Endothelial cell of hepatic sinusoid (primary cell): ENCODE results near the gene DDX41.
"Not testable (repeated sequence)": the region's sequence is repeated elsewhere in the genome, so short reads cannot be mapped to it uniquely, and the experiment has no call there.

ENCODE experiments used
- in situ Hi-C: cut with HindIII; loops from 2 replicates; pipeline ENCODE4 v1.10.0; 2017; ENCODE audit warnings: low sequenced_read_pairs

DDX41 gene

DNA sequence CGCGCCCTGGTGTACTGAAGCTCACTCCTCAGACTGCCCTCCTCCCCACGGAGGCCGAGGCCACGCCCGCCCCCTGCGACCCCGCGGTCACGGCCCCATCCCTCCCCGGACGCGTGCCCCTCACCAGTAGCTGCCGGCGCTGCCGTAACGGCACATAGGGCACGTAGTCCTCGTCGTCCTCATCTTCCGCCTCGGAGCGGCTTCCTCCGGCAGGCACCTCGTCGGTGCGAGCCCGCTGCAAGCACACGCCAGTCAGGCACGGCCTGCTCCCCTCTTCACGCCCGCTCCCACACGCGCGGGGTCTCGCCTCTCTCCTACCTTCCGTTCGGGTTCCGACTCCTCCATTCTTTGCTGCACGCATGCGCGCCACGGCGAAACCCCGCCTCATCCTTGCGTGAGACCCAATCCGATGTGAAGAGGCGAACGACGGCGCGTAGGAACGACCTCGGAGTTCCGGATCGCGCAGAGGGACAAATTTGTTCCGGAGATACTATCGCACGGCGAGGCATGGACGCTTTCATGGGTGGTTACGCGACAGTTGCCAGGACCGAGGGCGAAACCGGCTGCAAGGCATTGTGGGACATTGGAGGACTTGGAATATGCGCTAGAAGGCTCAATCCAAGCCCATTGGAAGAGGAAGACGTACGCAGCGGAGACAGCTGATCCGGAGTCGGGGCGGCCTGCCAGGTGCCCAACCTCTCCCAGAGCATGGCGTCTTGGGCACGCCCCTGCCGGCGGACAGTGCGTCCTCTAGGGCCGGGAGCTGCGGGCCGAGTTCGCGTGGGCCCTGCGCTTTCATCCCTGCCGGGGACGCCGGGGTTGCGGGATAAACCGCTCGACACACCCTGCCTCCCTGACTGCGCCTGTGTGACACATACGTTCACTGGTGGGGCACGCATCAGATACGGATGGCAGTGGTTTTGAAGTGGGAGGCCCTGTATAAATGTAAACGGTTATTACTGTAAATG lies at the start of gene DDX41:
TSS of gene DDX41 (minus strand) at position 361 of the 968 bp plus-strand sequence. CDS start at position 345, 16 bp downstream.
- in situ Hi-C loops = no loop called here

DNA sequence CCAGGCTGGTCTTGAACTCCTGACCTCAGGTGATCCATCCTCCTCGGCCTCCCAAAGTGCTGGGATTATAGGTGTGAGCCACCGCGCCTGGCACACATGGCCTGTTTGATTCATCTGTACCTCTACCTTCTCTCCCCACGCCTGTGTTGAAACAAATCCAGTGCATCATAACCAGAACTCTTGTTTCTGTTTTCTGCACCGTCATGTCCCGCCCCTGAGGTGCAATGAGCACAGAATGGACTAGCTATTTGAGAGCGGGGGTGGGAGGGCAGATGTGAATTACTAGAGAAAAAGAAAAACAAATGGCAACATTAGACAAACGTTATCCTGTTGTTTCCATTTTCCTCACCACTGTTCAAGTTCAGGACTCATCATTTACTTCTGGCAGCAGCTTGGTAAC lies 48.3 kb upstream of the DDX41 start:
- in situ Hi-C loops = no loop called here

DNA sequence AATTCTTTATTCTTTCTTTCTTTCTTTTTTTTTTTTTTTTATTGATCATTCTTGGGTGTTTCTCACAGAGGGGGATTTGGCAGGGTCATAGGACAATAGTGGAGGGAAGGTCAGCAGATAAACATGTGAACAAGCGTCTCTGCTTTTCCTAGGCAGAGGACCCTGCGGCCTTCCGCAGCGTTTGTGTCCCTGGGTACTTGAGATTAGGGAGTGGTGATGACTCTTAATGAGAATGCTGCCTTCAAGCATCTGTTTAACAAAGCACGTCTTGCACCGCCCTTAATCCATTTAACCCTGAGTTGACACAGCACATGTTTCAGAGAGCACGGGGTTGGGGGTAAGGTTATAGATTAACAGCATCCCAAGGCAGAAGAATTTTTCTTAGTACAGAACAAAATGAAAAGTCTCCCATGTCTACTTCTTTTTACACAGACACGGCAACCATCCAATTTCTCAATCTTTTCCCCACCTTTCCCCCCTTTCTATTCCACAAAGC lies 42.7 kb upstream of the DDX41 start:
- in situ Hi-C loops = not testable (repeated sequence)

DNA sequence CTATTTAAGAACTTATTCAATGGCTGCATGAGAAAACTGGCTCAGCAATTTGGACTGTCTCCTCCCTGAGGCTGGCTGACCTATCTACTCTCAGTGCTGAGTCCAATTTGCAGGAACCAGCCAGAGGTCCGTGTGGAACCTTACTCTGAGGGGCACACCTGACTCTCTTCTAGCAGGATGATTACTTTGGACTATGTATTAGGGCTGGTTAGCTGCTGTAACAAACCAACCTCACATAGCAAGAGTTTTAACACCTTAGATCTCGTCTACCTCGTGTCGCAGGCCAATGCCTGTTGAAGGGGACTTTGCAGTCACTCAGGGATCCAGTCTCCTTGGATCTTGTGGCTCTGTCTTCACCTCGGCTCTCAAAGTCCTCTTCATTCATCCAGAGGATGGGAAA lies 41.0 kb upstream of the DDX41 start:
- in situ Hi-C loops = no loop called here

DNA sequence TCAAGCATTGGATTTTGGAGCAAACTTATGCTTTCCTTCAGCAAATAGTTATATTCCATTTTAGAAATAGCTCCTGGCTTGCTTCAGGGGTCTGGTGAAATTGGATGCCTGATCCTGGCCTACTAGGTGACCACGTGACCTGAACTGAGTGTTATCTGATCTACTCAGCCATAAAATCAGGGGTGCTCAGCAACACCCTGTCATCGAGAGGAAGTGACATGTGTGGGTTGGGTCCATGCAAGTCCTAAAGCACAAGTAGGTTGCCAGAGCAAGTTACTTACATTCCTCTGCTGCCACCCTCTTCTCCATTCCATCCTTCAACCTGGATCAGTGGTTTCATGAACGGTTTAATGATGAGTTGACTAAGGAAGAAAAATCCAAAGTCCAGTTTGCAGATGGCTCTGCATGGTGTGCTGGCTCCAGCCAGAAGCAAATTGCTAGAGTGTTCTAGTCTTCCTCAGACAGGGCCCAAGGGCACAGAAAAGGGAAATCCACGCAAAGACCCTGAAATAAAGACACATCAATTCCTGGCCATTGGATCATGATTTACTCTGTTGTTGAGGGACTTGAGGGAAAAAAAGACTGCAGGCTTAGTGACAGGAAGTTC lies 40.4 kb upstream of the DDX41 start:
- in situ Hi-C loops = no loop called here

DNA sequence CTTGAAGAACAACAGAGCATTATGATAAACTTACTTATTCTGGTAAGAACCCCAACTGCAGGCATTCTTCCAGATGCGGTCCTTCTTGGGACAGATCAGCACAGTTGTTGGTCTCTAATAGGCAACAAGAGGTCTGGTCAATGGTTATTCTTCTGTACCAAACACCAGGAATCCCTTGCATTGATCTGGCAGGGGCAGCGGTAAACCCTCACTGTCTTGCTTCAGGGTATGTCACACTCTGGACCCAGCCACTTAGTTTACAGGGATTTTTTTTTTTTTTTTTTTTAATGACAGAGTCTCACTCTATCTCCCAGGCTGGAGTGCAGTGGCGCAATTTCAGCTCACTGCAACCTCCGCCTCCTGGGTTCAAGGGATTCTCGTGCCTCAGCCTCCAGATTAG lies 38.9 kb upstream of the DDX41 start:
- in situ Hi-C loops = no loop called here

DNA sequence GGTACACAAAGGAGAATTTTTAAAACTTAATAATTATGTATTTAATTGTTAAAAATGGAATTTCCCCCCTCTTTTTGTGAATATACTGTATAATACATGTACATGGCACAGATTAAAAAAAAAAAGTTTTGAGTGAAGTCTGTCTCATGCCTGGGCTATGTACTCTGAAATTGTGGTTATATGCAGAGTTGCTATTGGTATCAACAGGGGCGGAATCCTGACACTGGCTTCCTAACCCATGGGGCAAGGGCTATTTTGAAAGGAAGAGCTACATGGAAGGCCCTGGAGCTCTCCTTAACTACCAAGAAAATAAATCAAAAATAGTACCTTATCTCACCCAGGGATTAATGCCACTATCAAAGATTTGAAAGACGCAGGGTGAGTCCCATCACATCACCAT lies 38.5 kb upstream of the DDX41 start:
- in situ Hi-C loops = no loop called here

DNA sequence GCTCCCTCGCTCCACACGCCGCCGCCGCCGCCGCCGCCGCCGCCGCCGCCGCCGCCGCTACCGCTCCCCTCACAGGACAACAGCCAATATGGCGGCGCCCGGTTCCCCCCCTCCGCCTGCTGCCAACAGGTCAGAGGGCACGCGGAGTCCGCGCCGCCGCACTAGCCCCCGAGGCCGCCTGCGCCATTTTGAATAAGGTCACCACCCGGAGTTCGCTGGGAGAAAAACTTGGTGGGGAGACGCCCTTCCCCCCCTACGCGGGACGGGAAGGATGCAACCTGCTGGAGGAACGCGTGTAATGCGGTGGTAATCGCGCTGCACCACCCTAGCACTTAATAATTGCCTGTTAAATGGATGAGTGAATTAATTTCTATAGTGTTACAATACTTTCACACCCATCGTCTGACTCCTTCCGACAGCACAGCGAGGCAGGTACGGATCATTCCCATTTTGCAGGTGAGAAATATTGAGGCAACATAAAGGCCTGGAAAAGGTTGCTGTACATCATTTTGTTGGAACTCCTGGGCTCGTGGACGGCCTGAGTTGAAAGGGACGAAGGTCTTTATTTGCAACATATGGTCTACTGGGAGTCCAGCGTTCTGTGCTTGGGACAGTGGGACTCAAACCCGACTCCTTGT lies 37.8 kb upstream of the DDX41 start, which contains the start of gene FAM193B:
TSS of gene FAM193B (minus strand) at position 90 of the 638 bp plus-strand sequence. CDS start 105 bp downstream, outside the sequence.
- in situ Hi-C loops = loop anchor here (5.0 kb wide), 2 partner anchors 38 to 107 kb away; partner anchors contain the start of genes PRR7 and TMED9

DNA sequence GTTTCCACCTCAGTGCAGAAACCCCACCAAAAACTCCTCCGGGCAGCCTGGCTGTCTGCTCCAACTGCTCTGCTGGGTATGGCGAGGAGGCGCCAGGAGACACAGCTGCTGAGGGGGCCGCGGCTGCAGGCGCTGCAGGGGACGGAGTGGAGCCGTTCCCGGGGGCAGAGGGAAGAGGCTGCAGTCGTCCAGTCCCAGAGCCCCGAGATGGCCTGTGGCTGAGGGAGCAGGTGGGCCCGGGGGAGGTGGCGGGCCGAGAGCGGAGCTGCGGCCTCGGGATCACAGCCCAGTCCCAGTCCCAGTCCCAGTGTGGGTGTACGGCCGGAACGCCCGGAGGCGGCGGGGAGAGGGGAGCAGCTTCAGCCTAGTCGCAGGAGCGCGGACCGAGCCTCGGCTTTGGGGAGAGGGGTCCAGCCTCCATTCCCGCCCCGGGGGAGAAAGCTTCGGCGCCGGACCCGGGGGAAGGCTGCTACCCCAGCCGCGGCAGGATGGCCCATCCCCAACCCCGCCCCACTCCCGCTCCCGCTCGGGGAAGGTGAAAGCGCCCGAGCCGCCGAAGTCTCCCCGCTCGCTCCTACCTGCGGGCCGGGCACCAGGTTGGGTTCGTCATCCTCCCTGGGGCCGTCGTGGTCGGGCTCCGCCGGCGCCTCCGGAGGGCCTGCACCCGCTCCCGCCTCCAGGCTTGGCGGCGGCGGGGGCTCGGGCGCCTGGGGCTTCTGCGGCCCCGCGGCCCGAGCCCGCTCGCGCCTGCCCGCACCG lies 37.1 kb upstream of the DDX41 start:
- in situ Hi-C loops = loop anchor here (5.0 kb wide), 2 partner anchors 38 to 107 kb away; partner anchors contain the start of genes PRR7 and TMED9

DNA sequence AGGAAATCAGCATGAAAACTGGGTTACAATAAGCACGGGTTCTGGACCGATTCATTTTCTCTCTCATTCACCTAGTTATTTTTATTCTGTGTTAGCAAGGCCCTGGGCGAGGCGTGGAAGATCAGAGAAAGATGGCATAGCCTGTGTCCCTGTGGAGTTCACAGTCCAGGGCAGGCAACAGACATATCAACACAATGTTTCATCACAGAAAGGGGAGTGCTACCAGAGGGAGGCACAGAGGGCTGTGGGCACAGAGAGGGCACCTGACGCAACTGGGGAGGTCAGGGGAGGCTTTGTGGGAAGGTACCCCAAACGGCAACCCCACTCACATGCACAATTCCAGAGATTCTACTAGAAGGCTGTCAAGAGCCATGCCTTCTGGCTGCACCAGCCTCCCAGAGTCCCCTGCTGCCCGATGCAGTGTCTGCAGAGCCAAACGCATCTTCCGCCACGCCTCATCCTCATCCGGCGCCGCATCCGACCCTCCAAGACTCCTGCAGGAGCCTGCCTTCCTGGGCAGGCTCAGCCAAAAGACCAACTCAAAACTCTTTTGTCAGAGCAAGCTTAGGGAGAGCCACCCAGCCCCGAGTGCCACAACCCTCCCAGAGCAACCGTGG lies 36.2 kb upstream of the DDX41 start:
- in situ Hi-C loops = loop anchor here (5.0 kb wide), 2 partner anchors 39 to 106 kb away; partner anchors contain the start of genes PRR7 and TMED9

DNA sequence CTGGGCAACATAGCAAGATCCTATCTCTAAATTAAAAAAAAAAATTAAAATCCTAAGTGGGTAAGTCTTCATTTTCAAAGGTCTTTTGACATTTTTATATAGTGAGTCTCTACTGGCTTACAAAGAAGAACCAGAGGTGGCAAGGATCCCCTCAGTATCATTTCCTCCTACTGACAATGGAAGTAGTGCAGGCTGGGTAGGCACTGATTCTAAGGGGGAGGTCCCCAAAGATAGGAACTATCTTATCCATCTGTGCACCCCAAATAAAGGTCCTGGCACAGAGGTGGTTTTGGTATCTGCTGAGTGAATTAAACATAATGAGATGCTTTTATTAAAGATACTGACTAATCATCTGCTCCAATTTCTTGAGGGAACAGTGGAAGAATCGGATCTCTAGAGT lies 33.4 kb upstream of the DDX41 start:
- in situ Hi-C loops = loop anchor here (5.0 kb wide), 2 partner anchors 42 to 103 kb away; partner anchors contain the start of genes PRR7 and TMED9

DNA sequence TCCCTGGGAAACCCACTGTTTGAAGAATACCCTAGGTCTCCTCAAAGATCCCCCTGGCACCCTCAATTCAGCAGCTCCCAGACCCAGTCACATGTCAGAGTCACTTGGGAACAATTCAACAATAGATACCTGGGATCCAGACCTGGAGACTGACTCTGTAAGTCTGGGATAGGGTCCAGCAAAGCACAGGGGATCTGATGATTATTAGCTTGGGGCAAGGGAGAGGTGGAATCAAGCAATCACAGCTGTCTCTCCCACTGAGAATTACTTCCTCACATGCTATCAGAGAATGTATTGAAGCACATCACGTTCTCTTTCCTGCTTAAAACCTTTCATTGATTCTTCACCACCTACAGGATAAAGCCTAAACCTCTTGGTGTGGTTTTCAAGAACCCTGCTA lies 31.7 kb upstream of the DDX41 start:
- in situ Hi-C loops = no loop called here

DNA sequence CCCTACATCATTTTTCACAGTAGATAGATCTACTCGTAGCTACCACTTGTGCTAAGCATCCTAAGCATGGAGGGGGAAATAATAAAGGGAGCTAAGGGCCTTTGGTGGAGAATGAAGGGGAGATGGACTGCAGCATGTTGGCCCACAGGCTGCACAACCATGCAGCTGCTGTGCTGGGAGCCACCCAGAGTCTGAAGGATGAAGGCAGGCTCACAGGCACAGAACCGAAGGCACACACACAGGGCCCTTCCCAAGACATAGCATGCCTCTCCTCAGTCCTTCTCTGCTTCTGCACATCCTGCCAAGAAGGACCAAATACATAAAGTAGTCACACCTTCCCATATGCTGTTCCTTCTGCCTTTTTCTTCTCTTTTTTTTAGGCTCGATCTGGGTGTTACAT lies 31.0 kb upstream of the DDX41 start:
- in situ Hi-C loops = no loop called here

DNA sequence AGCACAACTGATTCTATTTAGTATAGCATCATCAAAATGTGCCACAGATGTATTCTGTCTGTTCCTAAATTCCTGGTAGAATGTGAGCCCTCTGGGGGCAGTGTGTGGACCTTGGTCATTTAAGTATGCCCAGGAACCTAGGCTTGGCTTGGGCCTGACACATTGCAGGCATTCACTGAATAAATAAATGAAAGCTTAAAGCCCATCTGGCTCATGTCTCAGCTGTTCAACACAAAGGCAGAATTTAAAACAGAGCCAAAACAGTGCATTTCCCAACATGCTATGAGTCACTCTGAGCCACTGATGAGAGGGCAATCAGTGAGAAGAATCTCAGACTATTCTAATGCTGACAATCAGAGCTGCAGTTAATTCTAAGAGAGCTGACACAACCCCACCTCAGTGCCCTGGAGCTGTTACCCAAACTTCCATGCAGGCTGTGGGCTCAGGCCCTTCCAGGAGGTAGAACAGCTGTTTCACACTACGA lies 29.5 kb upstream of the DDX41 start:
- in situ Hi-C loops = no loop called here

DNA sequence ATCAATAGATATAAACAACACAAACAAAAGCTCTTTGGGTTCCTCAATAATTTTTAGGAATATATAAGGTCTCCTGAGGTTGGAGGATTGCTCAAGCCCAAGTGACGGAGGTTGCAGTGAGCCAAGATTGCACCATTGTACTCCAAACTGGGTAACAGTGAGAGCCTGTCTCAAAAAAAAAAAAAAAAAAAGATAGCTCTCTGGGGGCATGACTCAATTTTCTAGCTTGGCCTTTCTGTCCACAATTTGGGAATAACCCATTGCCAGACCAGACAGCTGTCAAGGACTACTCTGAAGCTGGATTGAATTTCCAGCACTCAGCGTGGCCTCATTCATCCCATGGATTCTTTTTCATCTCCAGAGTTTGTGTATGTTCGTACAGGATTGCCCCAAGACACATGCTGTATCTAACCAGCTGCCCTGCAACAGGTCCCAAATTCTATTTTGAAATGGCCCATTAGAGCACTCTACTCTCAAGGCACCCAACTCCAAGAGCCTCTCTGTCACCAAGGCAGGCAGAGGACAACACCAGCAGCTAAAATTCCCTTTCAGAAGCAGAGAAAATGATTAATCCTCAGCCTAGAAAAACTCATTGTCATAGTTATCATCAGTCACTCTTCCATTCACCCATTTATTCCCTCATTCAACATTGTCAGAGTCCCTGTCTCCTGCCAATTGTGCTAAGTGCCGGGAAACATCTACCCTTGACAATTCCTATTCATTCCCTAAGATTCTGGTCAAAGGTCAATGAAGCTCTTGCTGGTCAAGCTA lies 28.9 kb upstream of the DDX41 start:
- in situ Hi-C loops = no loop called here

DNA sequence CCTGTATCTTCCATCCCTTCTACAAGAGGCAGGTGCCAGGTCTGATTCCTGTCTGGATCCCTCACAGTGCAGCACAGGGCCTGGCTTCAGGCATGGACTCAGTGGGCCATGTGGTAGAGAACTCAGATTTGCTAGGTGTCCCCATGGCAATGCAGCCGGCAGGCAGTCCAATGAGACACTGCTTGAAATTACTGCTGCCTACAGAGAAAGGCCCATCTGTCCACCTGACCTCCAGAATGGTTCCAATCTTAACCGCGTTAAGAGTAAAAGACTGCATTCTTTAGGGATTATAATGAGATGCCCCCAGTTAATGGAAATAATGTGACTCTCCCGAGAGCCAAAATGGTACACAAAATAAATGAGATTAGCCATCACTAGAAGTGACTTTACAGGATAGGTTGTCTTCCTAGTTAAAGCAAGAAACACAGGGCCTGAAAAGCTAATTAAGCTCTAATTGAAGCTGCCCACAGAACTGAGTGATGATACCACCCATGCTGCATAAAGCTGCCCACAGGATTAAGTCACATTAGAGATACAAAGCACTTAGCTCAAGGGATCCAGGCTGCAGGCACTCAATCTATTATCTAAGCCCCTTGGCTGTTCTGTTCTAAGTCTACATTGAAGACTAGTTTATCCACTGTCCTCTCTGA lies 26.2 kb upstream of the DDX41 start:
- in situ Hi-C loops = no loop called here

DNA sequence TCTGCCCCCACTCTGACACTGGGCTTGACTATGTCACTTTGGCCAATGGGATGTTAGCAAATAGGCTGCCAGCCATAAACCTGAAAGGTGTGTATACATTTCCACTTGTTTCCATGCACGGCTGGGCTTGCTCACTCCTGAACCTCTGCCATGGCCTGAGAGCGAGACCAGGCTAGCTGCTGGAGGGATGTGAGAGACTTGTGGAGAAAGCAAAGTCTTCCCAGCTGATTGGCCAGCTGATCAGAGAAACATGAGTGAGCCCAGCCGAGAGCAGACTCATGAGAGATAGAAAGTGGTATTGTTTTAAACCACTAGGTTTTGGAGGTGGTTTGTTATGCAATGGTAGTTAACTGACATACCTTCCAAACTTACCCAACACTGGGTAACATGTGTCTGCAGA lies 23.7 kb upstream of the DDX41 start:
- in situ Hi-C loops = no loop called here

DNA sequence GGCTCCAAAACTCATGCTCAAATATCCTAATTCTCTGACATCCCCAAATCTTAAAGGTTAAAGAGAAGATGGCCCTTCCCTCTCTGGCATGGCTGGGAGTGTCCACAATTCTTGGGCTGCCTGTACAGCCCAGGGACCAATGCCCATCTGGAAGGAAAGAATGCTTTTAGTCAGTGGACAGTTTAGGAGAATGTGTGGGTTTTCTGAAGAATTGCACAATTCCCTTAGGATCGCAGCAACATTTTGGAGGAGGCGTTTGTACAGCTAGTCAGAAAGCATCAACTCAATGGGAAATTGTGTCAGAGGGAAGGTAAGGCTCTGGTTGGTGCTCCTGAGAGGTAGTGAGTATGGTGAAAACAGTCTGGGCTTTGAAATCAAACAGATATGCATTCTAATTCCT lies 22.6 kb upstream of the DDX41 start:
- in situ Hi-C loops = no loop called here
